ENCODE results near the gene GDPD5.

GDPD5 gene

GRCh38 chr11:75443043-75443442 lies 82.7 kb downstream of the GDPD5 start:
- no peak for ATAC-seq

- ATAC-seq = no peak
These were observed 83.4 kb downstream of the GDPD5 start for GRCh38 chr11:75442161-75442885.

- ATAC-seq = no peak
These were observed 84.0 kb downstream of the GDPD5 start for GRCh38 chr11:75441804-75442132.

- ATAC-seq = no peak
These were observed 84.6 kb downstream of the GDPD5 start for GRCh38 chr11:75440960-75441803.

- ATAC-seq = no peak
These were observed 86.1 kb downstream of the GDPD5 start for GRCh38 chr11:75439495-75440120.

GRCh38 chr11:75439026-75439425 lies 86.7 kb downstream of the GDPD5 start:
- ATAC-seq = no peak

GRCh38 chr11:75437966-75438659 lies 87.6 kb downstream of the GDPD5 start:
- ATAC-seq = no peak

GRCh38 chr11:75436806-75437205 lies 88.9 kb downstream of the GDPD5 start:
- no peak for ATAC-seq

GRCh38 chr11:75435571-75435925 lies 90.2 kb downstream of the GDPD5 start:
- ATAC-seq = no peak

GRCh38 chr11:75434886-75435570 lies 90.7 kb downstream of the GDPD5 start:
- no peak for ATAC-seq

- ATAC-seq = no peak
These were observed 91.7 kb downstream of the GDPD5 start for GRCh38 chr11:75434051-75434450.

- no peak for ATAC-seq
These were observed 92.3 kb downstream of the GDPD5 start for GRCh38 chr11:75433443-75433842.

- ATAC-seq = no peak
These were observed 92.8 kb downstream of the GDPD5 start, which contains the start of gene KLHL35 for GRCh38 chr11:75432911-75433321. Gene KLHL35, minus strand, starts transcription at chr11:75433203. Its CDS starts 2,574 bp downstream, at chr11:75430629.

GRCh38 chr11:75431533-75432525 lies 93.9 kb downstream of the GDPD5 start:
- ATAC-seq = no peak

- ATAC-seq = no peak
These were observed 94.8 kb downstream of the GDPD5 start for GRCh38 chr11:75430714-75431532.

- ATAC-seq = peak; percentile 63 to 74
These were observed 95.6 kb downstream of the GDPD5 start for GRCh38 chr11:75429902-75430713.

- no peak for ATAC-seq
These were observed 96.2 kb downstream of the GDPD5 start for GRCh38 chr11:75429641-75429901.

GRCh38 chr11:75428989-75429640 lies 96.6 kb downstream of the GDPD5 start:
- no peak for ATAC-seq

GRCh38 chr11:75428281-75428724 lies 97.4 kb downstream of the GDPD5 start:
- ATAC-seq = peak; percentile 58 to 81
